K562 (cell line): ENCODE data around the gene MPDU1. TPM values are rescaled to one million over a fixed set of nuclear protein-coding genes. Genes with fewer than 3 reads are reported as not detected.

Source experiments
- CCAR2 ChIP-seq: fragments of 200-400 bp; formaldehyde crosslinking; IDR thresholded peaks from 2 replicates; pipeline ENCODE4 v1.6.1; 2017; ENCODE audit warnings: mild to moderate bottlenecking, low read depth, low read length
- CCNT2 ChIP-seq: IDR thresholded peaks from 2 replicates; pipeline ENCODE4 v1.6.1; 2011; ENCODE audit warnings: borderline replicate concordance, low read depth, mild to moderate bottlenecking, moderate library complexity, mixed read lengths, low read length; ENCODE audit not compliant: insufficient read length; ENCODE audit errors: extremely low read depth
- E2F6 ChIP-seq, 2 experiments: IDR thresholded peaks; 2 replicates each; pipeline ENCODE4 v1.6.1; 2011; ENCODE audit warnings: borderline replicate concordance in 1 of 2, control low read depth in 1 of 2, low read depth in 1 of 2, low read length in 1 of 2, mild to moderate bottlenecking in 1 of 2, mixed read lengths in 1 of 2, moderate library complexity in 1 of 2; ENCODE audit not compliant: insufficient read depth in 1 of 2, insufficient read length in 1 of 2, poor library complexity in 1 of 2, severe bottlenecking in 1 of 2; ENCODE audit errors: extremely low read depth in 1 of 2
- EP400 ChIP-seq: fragments of 450-650 bp; IDR thresholded peaks from 2 replicates; pipeline ENCODE4 v1.6.1; 2017; ENCODE audit warnings: antibody characterized with exemption, mild to moderate bottlenecking, moderate library complexity
- GATAD2A ChIP-seq: fragments of 450-650 bp; IDR thresholded peaks from 2 replicates; pipeline ENCODE4 v1.6.1; 2017
- HNRNPK ChIP-seq: fragments of 200-400 bp; formaldehyde crosslinking; IDR thresholded peaks from one replicate; pipeline ENCODE4 v1.6.1; 2018; ENCODE audit warnings: mild to moderate bottlenecking, low read depth, low read length; ENCODE audit not compliant: poor library complexity, severe bottlenecking
- MNT ChIP-seq, 2 experiments: fragments of 450-650 bp; conservative IDR thresholded peaks; 2 replicates each; pipeline ENCODE4 v1.6.1; 2017; ENCODE audit warnings: mild to moderate bottlenecking in 2 of 2, moderate library complexity in 2 of 2
- MYC ChIP-seq, 2 experiments: fragments of 250-450 bp in 1 of 2; sonication (Bioruptor Pico) in 1 of 2; IDR thresholded peaks; 2 replicates each; pipeline versions ENCODE4 v1.5.1 to v1.6.1; 2012 to 2021; ENCODE audit warnings: low read depth in 2 of 2, borderline replicate concordance in 1 of 2, improper control_type of control experiment in 1 of 2, low read length in 1 of 2, mild to moderate bottlenecking in 1 of 2, moderate library complexity in 1 of 2
- MYNN ChIP-seq, 2 experiments: sonication (generic); formaldehyde crosslinking in 1 of 2; IDR thresholded peaks; 2 replicates each; pipeline versions ENCODE4 v1.5.0 to v1.6.1; 2016 to 2020; ENCODE audit warnings: antibody characterized with exemption in 1 of 2, missing genetic modification reagents in 1 of 2
- POLR2G ChIP-seq: fragments of 200-400 bp; formaldehyde crosslinking; IDR thresholded peaks from 2 replicates; pipeline ENCODE4 v1.6.1; 2017; ENCODE audit warnings: low read depth, mild to moderate bottlenecking, antibody characterized with exemption, low read length, moderate library complexity
- TBP ChIP-seq: optimal IDR thresholded peaks from 2 replicates; pipeline ENCODE3; 2011; ENCODE audit warnings: low read depth, low read length, improper control_type of control experiment
- ZBTB12 ChIP-seq: fragments of 250-450 bp; sonication (Bioruptor Pico); IDR thresholded peaks from 2 replicates; pipeline ENCODE4 v1.4.0; 2020
- ZBTB7A ChIP-seq: IDR thresholded peaks from 2 replicates; pipeline ENCODE4 v1.6.1; 2011; ENCODE audit warnings: low read depth, mild to moderate bottlenecking, low read length, moderate library complexity, borderline replicate concordance; ENCODE audit not compliant: control insufficient read depth
- ZNF282 ChIP-seq: sonication (generic); formaldehyde crosslinking; IDR thresholded peaks from 2 replicates; pipeline ENCODE4 v1.8.1; 2023; ENCODE audit warnings: missing genetic modification reagents
- polyA plus RNA-seq, 8 experiments: library from polyadenylated mRNA; depleted of rRNA in 4 of 8; stranded (reverse) in 5 of 8; unstranded in 3 of 8; fragments of >200 nt; fragmentation: Nextera tagmentation in 2 of 8; fragmentation: Illumina TruSeq in 1 of 8; extraction: Ambion mirVana in 2 of 8; extraction: Trizol in 1 of 8; gene quantifications; 2 replicates each; pipeline versions ENCODE4 v1.2.1 to v1.2.3, GENCODE V29; 2011 to 2014; ENCODE audit warnings: inconsistent platforms in 1 of 8, missing spikeins in 1 of 8
- total RNA-seq, 7 experiments: library from RNA; depleted of rRNA in 6 of 7; stranded (reverse); fragments of >200 nt in 6 of 7; fragmentation: Illumina TruSeq in 2 of 7; extraction: Trizol in 2 of 7; gene quantifications; 2 replicates each; pipeline versions ENCODE4 v1.2.1 to v1.2.3, GENCODE V29; 2011 to 2021; ENCODE audit warnings: low replicate concordance in 1 of 7
- TF ChIP-seq, protein P1 (sequence below): sonication (generic); formaldehyde crosslinking; IDR thresholded peaks from 2 replicates; pipeline ENCODE4 v1.8.0; 2022; ENCODE audit warnings: missing genetic modification reagents, mild to moderate bottlenecking, moderate library complexity, borderline replicate concordance
- TF ChIP-seq, protein P2 (sequence below): fragments of 250-450 bp; sonication (Bioruptor Pico); IDR thresholded peaks from 2 replicates; pipeline ENCODE4 v1.5.0; 2022; ENCODE audit warnings: mild to moderate bottlenecking

Gene MPDU1
- total and polyA plus RNA-seq, 9 of the 15 experiments (the other 6 are each of a cell fraction or from before 2014, with no cell fraction given) = 4.9 to 179 (median 77.1) TPM

DNA sequence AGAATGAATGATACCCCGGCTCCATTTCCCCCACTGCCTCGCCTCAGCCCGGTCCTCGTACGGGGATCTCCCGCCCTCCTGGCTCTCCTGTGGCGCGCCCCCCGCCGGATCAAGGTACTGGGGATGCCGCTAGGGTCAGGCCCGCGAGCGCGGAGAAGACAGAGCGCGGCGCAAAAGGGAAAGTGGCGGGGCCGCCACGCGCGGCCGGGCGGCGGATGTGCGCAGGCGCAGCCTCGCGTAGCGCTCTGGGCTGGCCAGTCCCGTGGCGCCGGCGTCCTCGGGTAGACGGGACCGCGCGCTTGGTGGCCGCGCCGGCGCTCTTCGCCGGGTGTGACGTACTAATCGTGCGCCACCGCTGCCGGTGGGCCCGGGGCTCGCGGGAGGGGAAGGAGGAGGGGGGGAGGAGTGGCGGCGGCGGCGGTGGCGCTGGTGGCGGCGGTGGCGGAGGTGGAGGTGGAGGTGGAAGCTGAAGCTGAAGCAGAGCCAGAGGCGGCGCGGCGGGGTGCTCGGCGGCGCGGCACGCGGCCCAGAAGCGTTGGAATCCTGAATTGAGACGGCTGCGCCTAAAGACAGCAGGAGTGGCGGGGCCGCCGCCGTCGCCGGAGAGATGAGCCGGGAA is 22.0 kb upstream of the MPDU1 start, which contains the start of gene SENP3 (continued):
- TF ChIP-seq E2F6 (IDR thresholded peaks at IDR 0.05; ENCODE audit: borderline replicate concordance in 1 of 2, extremely low read depth in 1 of 2, insufficient read depth in 1 of 2, insufficient read length in 1 of 2, low read depth in 1 of 2, low read length in 1 of 2, poor library complexity in 1 of 2, severe bottlenecking in 1 of 2) (peak; percentile 61 to 81), EP400 (peak; percentile 68; the same call in 1 of the 2 replicates), ZBTB7A (peak; percentile 85; the same call in 1 of the 2 replicates), POLR2G (peak; percentile 87), ZNF282 (CRISPR knock-in tag) (no peak), MNT (conservative IDR thresholded peaks at IDR 0.05) (peak; percentile 56 to 82; a peak in 3 of 4 replicates), GATAD2A (no peak), MYC (IDR thresholded peaks at IDR 0.05; ENCODE audit: low read depth, low read length) (peak; percentile 85), MYC (CRISPR knock-in tag; IDR thresholded peaks at IDR 0.05; ENCODE audit: borderline replicate concordance, low read depth) (no peak), HNRNPK (peak; percentile 55), ZBTB12 (CRISPR knock-in tag) (peak; percentile 80), CCNT2 (peak; percentile 54), CCAR2 (no peak), TBP (peak; percentile 43), MYNN (IDR thresholded peaks at IDR 0.05) (no peak), MYNN (CRISPR knock-in tag; IDR thresholded peaks at IDR 0.05) (no peak)
- TF ChIP-seq, protein P1, sequence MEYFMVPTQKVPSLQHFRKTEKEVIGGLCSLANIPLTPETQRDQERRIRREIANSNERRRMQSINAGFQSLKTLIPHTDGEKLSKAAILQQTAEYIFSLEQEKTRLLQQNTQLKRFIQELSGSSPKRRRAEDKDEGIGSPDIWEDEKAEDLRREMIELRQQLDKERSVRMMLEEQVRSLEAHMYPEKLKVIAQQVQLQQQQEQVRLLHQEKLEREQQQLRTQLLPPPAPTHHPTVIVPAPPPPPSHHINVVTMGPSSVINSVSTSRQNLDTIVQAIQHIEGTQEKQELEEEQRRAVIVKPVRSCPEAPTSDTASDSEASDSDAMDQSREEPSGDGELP (CRISPR knock-in tag) = peak; percentile 9; the same call in 1 of the 2 replicates
- TF ChIP-seq, protein P2, sequence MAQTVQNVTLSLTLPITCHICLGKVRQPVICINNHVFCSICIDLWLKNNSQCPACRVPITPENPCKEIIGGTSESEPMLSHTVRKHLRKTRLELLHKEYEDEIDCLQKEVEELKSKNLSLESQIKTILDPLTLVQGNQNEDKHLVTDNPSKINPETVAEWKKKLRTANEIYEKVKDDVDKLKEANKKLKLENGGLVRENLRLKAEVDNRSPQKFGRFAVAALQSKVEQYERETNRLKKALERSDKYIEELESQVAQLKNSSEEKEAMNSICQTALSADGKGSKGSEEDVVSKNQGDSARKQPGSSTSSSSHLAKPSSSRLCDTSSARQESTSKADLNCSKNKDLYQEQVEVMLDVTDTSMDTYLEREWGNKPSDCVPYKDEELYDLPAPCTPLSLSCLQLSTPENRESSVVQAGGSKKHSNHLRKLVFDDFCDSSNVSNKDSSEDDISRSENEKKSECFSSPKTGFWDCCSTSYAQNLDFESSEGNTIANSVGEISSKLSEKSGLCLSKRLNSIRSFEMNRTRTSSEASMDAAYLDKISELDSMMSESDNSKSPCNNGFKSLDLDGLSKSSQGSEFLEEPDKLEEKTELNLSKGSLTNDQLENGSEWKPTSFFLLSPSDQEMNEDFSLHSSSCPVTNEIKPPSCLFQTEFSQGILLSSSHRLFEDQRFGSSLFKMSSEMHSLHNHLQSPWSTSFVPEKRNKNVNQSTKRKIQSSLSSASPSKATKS (CRISPR knock-in tag) = no peak
